HG02973 (cell line): Measurements from ENCODE around the gene ARHGAP42.

Experiments
- ATAC-seq: cut with Tn5 transposase; IDR thresholded peaks from one replicate; pipeline ENCODE4 v1.9.1; 2021; ENCODE audit warnings: moderate library complexity; ENCODE audit not compliant: unreplicated experiment

Gene ARHGAP42

GRCh38 chr11:100759106-100759505 lies 72.0 kb downstream of the ARHGAP42 start:
- no peak for ATAC-seq

- no peak for ATAC-seq
Observed at GRCh38 chr11:100759856-100760255, 72.8 kb downstream of the ARHGAP42 start.

- ATAC-seq, result no peak
Observed at GRCh38 chr11:100760744-100761143, 73.7 kb downstream of the ARHGAP42 start.

GRCh38 chr11:100761841-100762240 lies 74.8 kb downstream of the ARHGAP42 start:
- ATAC-seq, result no peak

GRCh38 chr11:100766764-100767163 lies 79.7 kb downstream of the ARHGAP42 start:
- no peak for ATAC-seq

GRCh38 chr11:100769165-100769564 lies 82.1 kb downstream of the ARHGAP42 start:
- no peak for ATAC-seq

- no peak for ATAC-seq
Observed at GRCh38 chr11:100769617-100770016, 82.5 kb downstream of the ARHGAP42 start.

- ATAC-seq, result no peak
Observed at GRCh38 chr11:100774132-100774531, 87.0 kb downstream of the ARHGAP42 start.

GRCh38 chr11:100774859-100775258 lies 87.8 kb downstream of the ARHGAP42 start:
- ATAC-seq, result no peak

- no peak for ATAC-seq
Observed at GRCh38 chr11:100776212-100776896, 89.3 kb downstream of the ARHGAP42 start.

- ATAC-seq, result no peak
Observed at GRCh38 chr11:100777103-100777502, 90.0 kb downstream of the ARHGAP42 start.

- no peak for ATAC-seq
Observed at GRCh38 chr11:100777736-100778135, 90.6 kb downstream of the ARHGAP42 start.

GRCh38 chr11:100778166-100778785 lies 91.2 kb downstream of the ARHGAP42 start:
- ATAC-seq, result no peak

GRCh38 chr11:100780470-100780869 lies 93.4 kb downstream of the ARHGAP42 start:
- no peak for ATAC-seq

- no peak for ATAC-seq
Observed at GRCh38 chr11:100785148-100785983, 98.3 kb downstream of the ARHGAP42 start.

GRCh38 chr11:100788561-100789295 lies 101.6 kb downstream of the ARHGAP42 start:
- no peak for ATAC-seq

- no peak for ATAC-seq
Observed at GRCh38 chr11:100789500-100789899, 102.4 kb downstream of the ARHGAP42 start.

- ATAC-seq, result no peak
Observed at GRCh38 chr11:100790073-100790472, 103.0 kb downstream of the ARHGAP42 start.

- no peak for ATAC-seq
Observed at GRCh38 chr11:100791103-100791502, 104.0 kb downstream of the ARHGAP42 start.

- ATAC-seq, result no peak
Observed at GRCh38 chr11:100791860-100792259, 104.8 kb downstream of the ARHGAP42 start.

- no peak for ATAC-seq
Observed at GRCh38 chr11:100793525-100793924, 106.4 kb downstream of the ARHGAP42 start.
